Natural killer cell (primary cell): ENCODE measurements around the gene TBC1D22A. TPM values are rescaled to one million over a fixed set of nuclear protein-coding genes. Genes with fewer than 3 reads are reported as not detected.

Experiments
- ATAC-seq, 3 donors: fragments of 150-1000 bp in 2 of 3; fragments of 200-7000 bp in 1 of 3; cut with Tn5 transposase; 1 replicate in 1 of 3; 2 replicates in 2 of 3; pipeline ENCODE4 v1.10.0; 2021; ENCODE audit warnings: mild to moderate bottlenecking in 2 of 3, moderate library complexity in 2 of 3
- DNase-seq, 2 donors: peaks; one replicate each; pipeline versions ENCODE4 v3.0.0 to v3.0.0-alpha.2; 2013 to 2021; ENCODE audit warnings: mixed read lengths in 1 of 2
- H3K27ac ChIP-seq: one replicate; pipeline ENCODE4 v1.5.1; 2013; ENCODE audit warnings: mild to moderate bottlenecking, low read length
- H3K27me3 ChIP-seq: one replicate; pipeline ENCODE4 v1.6.1; 2013; ENCODE audit warnings: low read length; ENCODE audit not compliant: control insufficient read depth, insufficient read depth
- H3K36me3 ChIP-seq: one replicate; pipeline ENCODE4 v1.6.1; 2013; ENCODE audit warnings: low read length; ENCODE audit not compliant: control insufficient read depth, insufficient read depth
- H3K4me1 ChIP-seq: one replicate; pipeline ENCODE4 v1.6.1; 2013; ENCODE audit warnings: low read length; ENCODE audit not compliant: control insufficient read depth, insufficient read depth
- H3K4me3 ChIP-seq: one replicate; pipeline ENCODE4 v1.5.1; 2013; ENCODE audit warnings: low read length
- H3K9me3 ChIP-seq: one replicate; pipeline ENCODE4 v1.6.1; 2013; ENCODE audit warnings: low read length; ENCODE audit not compliant: control insufficient read depth, insufficient read depth
- H3K27ac Mint-ChIP-seq, 2 donors: one replicate each; pipeline ENCODE4 v1.8.0; 2022; ENCODE audit warnings: mild to moderate bottlenecking in 2 of 2, mixed read lengths in 2 of 2, moderate library complexity in 1 of 2
- H3K27me3 Mint-ChIP-seq, 2 donors: one replicate each; pipeline ENCODE4 v1.8.0; 2022; ENCODE audit warnings: low read depth in 2 of 2, mixed read lengths in 2 of 2
- H3K36me3 Mint-ChIP-seq: one replicate; pipeline ENCODE4 v1.8.0; 2022; ENCODE audit warnings: mixed read lengths
- H3K4me1 Mint-ChIP-seq, 2 donors: one replicate each; pipeline ENCODE4 v1.8.0; 2022; ENCODE audit warnings: mixed read lengths in 2 of 2
- H3K4me3 Mint-ChIP-seq: one replicate; pipeline ENCODE4 v1.8.0; 2022; ENCODE audit warnings: mild to moderate bottlenecking, moderate library complexity, mixed read lengths
- H3K9me3 Mint-ChIP-seq, 2 donors: one replicate each; pipeline ENCODE4 v1.8.0; 2022; ENCODE audit warnings: mixed read lengths in 2 of 2
- CTCF ChIP-seq: fragments of 200-600 bp; IDR thresholded peaks from one replicate; pipeline ENCODE4 v1.8.0; 2022; ENCODE audit warnings: antibody characterized with exemption
- WGBS: methylation state at CpG from one replicate; pipeline ENCODE4 v1.1.7; 2013; ENCODE audit warnings: missing lambda C conversion rate; ENCODE audit not compliant: insufficient coverage; 5-methylcytosine and 5-hydroxymethylcytosine counted together
- intact Hi-C: fragments of 100-400 bp; cut with micrococcal nuclease; formaldehyde crosslinking; loops from one replicate; pipeline ENCODE4 v1.14.2; 2022
- total RNA-seq, 4 donors: library from RNA; stranded (reverse); fragments of 120-200 nt in 1 of 4; gene quantifications; one replicate each; pipeline versions ENCODE4 v1.2.3 to v1.2.4, GENCODE V29; 2013 to 2022

The TBC1D22A gene
- total RNA-seq, 3 donors from 2014 or later (not counting 1 experiment from before 2014, with no cell fraction given), result 47.4 to 53.7 (median 53.2) TPM

DNA sequence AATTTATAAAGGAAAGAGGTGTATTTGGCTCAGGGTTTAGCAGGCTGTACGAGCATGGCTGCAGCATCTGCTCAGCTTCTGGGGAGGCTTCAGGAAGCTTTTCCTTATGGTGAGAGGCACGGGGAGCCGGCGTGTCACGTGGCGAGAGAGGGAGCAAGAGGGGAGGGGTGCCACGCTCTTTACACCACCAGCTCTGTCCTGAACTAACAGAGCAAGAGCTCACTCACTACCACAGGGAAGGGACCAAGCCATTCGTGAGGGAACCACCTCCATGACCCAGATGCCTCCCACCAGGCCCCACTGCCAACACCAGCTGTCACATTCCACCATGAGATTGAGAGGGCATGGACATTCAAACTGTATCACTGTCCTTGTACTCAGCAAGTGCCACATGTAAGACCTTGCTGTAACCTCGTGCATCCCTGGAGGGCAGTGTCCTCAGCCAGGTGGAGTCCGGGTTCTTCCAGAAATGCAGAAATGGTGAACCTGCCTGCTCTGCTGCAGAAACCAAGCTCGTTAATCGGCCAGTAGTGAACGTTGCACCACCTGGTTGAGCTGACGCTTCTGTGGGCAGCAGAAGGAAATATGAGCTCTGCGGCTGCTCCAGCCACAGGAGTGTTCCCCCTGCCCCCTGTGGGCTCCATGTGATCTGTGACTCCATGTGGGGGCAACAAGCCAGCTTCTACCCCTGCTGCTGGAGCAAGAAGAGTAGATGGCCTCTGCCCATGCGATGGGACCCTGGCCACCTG, 368.6 kb downstream of the TBC1D22A start:
- Histone ChIP-seq H3K27ac (no peak overlapping the region), H3K36me3 (no peaks in the 10 kb centered on the region), H3K4me1 (no peaks in the 10 kb centered on the region), H3K27me3 (no peaks in the 10 kb centered on the region), H3K9me3 (no peaks in the 10 kb centered on the region), H3K4me3 (no peak overlapping the region)
- H3K36me3 Mint-ChIP-seq, result no peaks in the 10 kb centered on the region
- peaks cover 0 to 18% of the 10 kb centered on the region in 2 donors for H3K4me1 Mint-ChIP-seq
- H3K9me3 Mint-ChIP-seq, result no peaks in the 10 kb centered on the region
- TF ChIP-seq CTCF, result no peak
- intact Hi-C loops, result no loop called here
- H3K4me3 Mint-ChIP-seq, result no peak overlapping the region
- WGBS, result 81% methylated on average over 16 of the region's 16 CpGs
- H3K27ac Mint-ChIP-seq, result peak overlapping the region in 1 of 2 donors; percentile 33
- H3K27me3 Mint-ChIP-seq, result no peaks in the 10 kb centered on the region
- no peak for ATAC-seq
- DNase-seq, result no peak

DNA sequence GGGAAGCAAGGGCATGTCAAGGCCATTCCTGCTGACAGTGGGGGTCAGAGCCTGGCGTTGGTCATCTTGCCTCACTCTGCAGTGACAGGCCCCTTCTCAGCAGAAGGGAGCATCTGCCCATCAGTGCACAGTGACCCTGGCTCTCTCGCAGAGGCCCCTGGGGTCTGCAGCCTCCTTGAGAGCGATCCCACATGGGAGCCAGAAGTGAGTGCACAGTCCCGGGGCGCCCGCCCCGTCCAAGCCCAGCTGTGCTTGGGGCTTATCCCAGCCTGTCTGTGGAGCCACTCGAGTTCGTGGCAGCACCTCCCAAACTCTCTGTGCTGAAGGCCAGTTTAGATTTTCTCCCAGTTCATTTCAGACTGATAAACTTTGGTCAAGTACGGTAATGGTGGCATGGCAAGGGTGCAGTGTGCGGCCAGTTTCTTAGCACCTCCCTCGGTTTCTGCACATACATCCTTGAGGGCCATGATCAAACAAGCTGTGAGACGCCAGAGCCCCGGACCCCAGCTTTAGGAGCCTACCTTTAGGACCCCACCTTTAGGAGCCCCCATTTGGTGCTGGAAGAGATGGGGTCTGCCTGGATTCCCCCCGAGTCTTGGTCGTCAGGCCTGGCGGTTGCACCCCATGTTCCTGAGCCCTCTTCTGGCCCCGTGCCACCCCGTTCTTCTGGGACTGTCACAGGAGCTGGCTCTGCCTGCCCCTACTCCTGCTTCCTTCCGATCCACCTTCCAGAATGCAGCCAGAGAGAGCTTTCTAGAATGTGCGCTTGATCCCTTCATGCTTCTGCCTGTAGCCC, 369.4 kb downstream of the TBC1D22A start:
- Histone ChIP-seq H3K36me3 (no peaks in the 10 kb centered on the region), H3K27ac (no peak overlapping the region), H3K27me3 (no peaks in the 10 kb centered on the region), H3K9me3 (no peaks in the 10 kb centered on the region), H3K4me3 (no peak overlapping the region), H3K4me1 (no peaks in the 10 kb centered on the region)
- Mint-ChIP-seq H3K27ac (no peak overlapping the region), H3K27me3 (no peaks in the 10 kb centered on the region), H3K4me1 (peaks cover 0 to 18% of the 10 kb centered on the region in 2 donors), H3K9me3 (no peaks in the 10 kb centered on the region), H3K36me3 (no peaks in the 10 kb centered on the region), H3K4me3 (peak overlapping the region; percentile 15)
- ATAC-seq, result no peak
- no peak for TF ChIP-seq CTCF
- WGBS, result 97% methylated on average over 21 of the region's 21 CpGs
- intact Hi-C loops, result no loop called here
- no peak for DNase-seq

- no peaks in the 10 kb centered on the region for H3K9me3 Mint-ChIP-seq
- no peak for DNase-seq
- H3K36me3 Mint-ChIP-seq, result no peaks in the 10 kb centered on the region
- no peaks in the 10 kb centered on the region for H3K36me3 ChIP-seq
- H3K27me3 Mint-ChIP-seq, result no peaks in the 10 kb centered on the region
- H3K27me3 ChIP-seq, result no peaks in the 10 kb centered on the region
- intact Hi-C loops, result no loop called here
- no peak overlapping the region for H3K27ac ChIP-seq
- H3K4me1 Mint-ChIP-seq, result peaks cover 0 to 18% of the 10 kb centered on the region in 2 donors
- no peak for ATAC-seq
- no peak overlapping the region for H3K4me3 ChIP-seq
- H3K4me1 ChIP-seq, result no peaks in the 10 kb centered on the region
- peak overlapping the region; percentile 15 for H3K4me3 Mint-ChIP-seq
- H3K9me3 ChIP-seq, result no peaks in the 10 kb centered on the region
- 95% methylated on average over 13 of the region's 13 CpGs for WGBS
- H3K27ac Mint-ChIP-seq, result no peak overlapping the region
- TF ChIP-seq CTCF, result no peak
Measured at GRCh38 chr22:47132428-47132825, 370.0 kb downstream of the TBC1D22A start.
